Left lung (tissue), 10 donors: Measurements from ENCODE around the gene TMC3. TPM values are rescaled to one million over a fixed set of nuclear protein-coding genes. Genes with fewer than 3 reads are reported as not detected.
A peak's percentile ranks its signal among the peaks of the same experiment; 100 is the strongest.

Source experiments
- ATAC-seq: fragments of 200-7000 bp; cut with Tn5 transposase; one replicate; pipeline ENCODE4 v1.9.1; 2020; ENCODE audit warnings: moderate library complexity
- DNase-seq, 4 donors: peaks; one replicate each; pipeline ENCODE4 v3.0.0-alpha.2; 2013 to 2020
- H3K27ac ChIP-seq, 2 donors: fragments of 200-600 bp; sonication (generic) in 1 of 2; one replicate each; pipeline versions ENCODE4 v1.5.0 to v1.8.0; 2020 to 2021
- H3K27me3 ChIP-seq, 2 donors: fragments of 200-600 bp; sonication (generic) in 1 of 2; one replicate each; pipeline versions ENCODE4 v1.5.0 to v1.8.0; 2020 to 2021
- H3K36me3 ChIP-seq, 2 donors: fragments of 200-600 bp; sonication (generic) in 1 of 2; one replicate each; pipeline versions ENCODE4 v1.5.0 to v1.8.0; 2020 to 2021
- H3K4me1 ChIP-seq, 2 donors: fragments of 200-600 bp; one replicate each; pipeline ENCODE4 v1.8.0; 2021
- H3K4me3 ChIP-seq, 2 donors: fragments of 200-600 bp; sonication (generic) in 1 of 2; one replicate each; pipeline versions ENCODE4 v1.5.0 to v1.8.0; 2020 to 2021; ENCODE audit warnings: mild to moderate bottlenecking in 1 of 2
- H3K9me3 ChIP-seq, 2 donors: fragments of 200-600 bp; sonication (generic) in 1 of 2; one replicate each; pipeline versions ENCODE4 v1.5.0 to v1.8.0; 2020 to 2021
- CTCF ChIP-seq, 2 donors: fragments of 200-600 bp; sonication (generic) in 1 of 2; IDR thresholded peaks; one replicate each; pipeline versions ENCODE4 v1.5.0 to v1.8.0; 2021; ENCODE audit warnings: antibody characterized with exemption in 2 of 2
- intact Hi-C, 2 donors: fragments of 100-400 bp; cut with DNase I; formaldehyde crosslinking; loops; one replicate each; pipeline versions ENCODE4 v1.11.2 to v1.14.2; 2022
- polyA plus RNA-seq, 6 donors: library from polyadenylated mRNA; unstranded; fragments of 120-200 nt; gene quantifications; one replicate each; pipeline ENCODE4 v1.2.1, GENCODE V29; 2013; ENCODE audit not compliant: insufficient read length in 6 of 6
- total RNA-seq, 2 donors: library from RNA; stranded (reverse); fragmentation: NEBNext Ultra II Directional; extraction: Animal tissue kit (Norgen Biotek cat#: 25700); gene quantifications; one replicate each; pipeline ENCODE4 v1.2.1, GENCODE V29; 2021
- donor health status: DM: no; HTN: yes; CAD: no.
- donor health status: DM: no; HTN: no; CAD: no.

Gene TMC3
- total and polyA plus RNA-seq, 8 donors, result 0.14 to 0.31 (median 0.25) TPM; not detected in 2

GRCh38 chr15:81302701-81303109, 71.3 kb downstream of the TMC3 start:
- Histone ChIP-seq H3K9me3 (no peaks in the 10 kb centered on the region), H3K36me3 (peaks cover 0 to 69% of the 10 kb centered on the region in 2 donors), H3K27me3 (no peaks in the 10 kb centered on the region), H3K27ac (peak overlapping the region; percentile 55 to 77), H3K4me3 (no peak overlapping the region), H3K4me1 (peaks cover 15 to 76% of the 10 kb centered on the region in 2 donors)
- ATAC-seq (peak; percentile 21), DNase-seq (no peak)
- no peak for TF ChIP-seq CTCF (IDR thresholded peaks at IDR 0.05)
- intact Hi-C loops, result no loop called here

GRCh38 chr15:81301815-81302399, 72.1 kb downstream of the TMC3 start:
- DNase-seq, result peak in 2 of 4 donors; percentile 73 to 84
- intact Hi-C loops, result no loop called here
- Histone ChIP-seq H3K9me3 (no peaks in the 10 kb centered on the region), H3K27me3 (no peaks in the 10 kb centered on the region), H3K4me1 (peaks cover 18 to 84% of the 10 kb centered on the region in 2 donors), H3K27ac (peak overlapping the region; percentile 55 to 77), H3K4me3 (peak overlapping the region in 1 of 2 donors; percentile 8), H3K36me3 (peaks cover 0 to 61% of the 10 kb centered on the region in 2 donors)
- peak; percentile 55 for ATAC-seq
- no peak for TF ChIP-seq CTCF (IDR thresholded peaks at IDR 0.05)

GRCh38 chr15:81301385-81301784, 72.6 kb downstream of the TMC3 start:
- no peak for TF ChIP-seq CTCF (IDR thresholded peaks at IDR 0.05)
- intact Hi-C loops, result no loop called here
- Histone ChIP-seq H3K4me3 (peak overlapping the region in 1 of 2 donors; percentile 8), H3K27ac (peak overlapping the region; percentile 55 to 77), H3K9me3 (no peaks in the 10 kb centered on the region), H3K36me3 (peaks cover 0 to 55% of the 10 kb centered on the region in 2 donors), H3K27me3 (no peaks in the 10 kb centered on the region), H3K4me1 (peaks cover 19 to 87% of the 10 kb centered on the region in 2 donors)
- ATAC-seq, result no peak
- no peak for DNase-seq

GRCh38 chr15:81299630-81300273, 74.3 kb downstream of the TMC3 start:
- H3K4me1 ChIP-seq, result peaks cover 19 to 98% of the 10 kb centered on the region in 2 donors

More at GRCh38 chr15:81299630-81300273, 74.3 kb downstream of the TMC3 start:
- Histone ChIP-seq H3K4me3 (peak overlapping the region in 1 of 2 donors; percentile 48), H3K27me3 (no peaks in the 10 kb centered on the region), H3K27ac (peak overlapping the region in 1 of 2 donors; percentile 85), H3K9me3 (no peaks in the 10 kb centered on the region), H3K36me3 (peaks cover 0 to 39% of the 10 kb centered on the region in 2 donors)
- DNase-seq (peak in 1 of 4 donors; percentile 69), ATAC-seq (no peak)
- intact Hi-C loops, result no loop called here
- TF ChIP-seq CTCF (IDR thresholded peaks at IDR 0.05), result no peak
